GM19463 (cell line): Measurements from ENCODE around the gene HMMR.
"Not testable (repeated sequence)": the region's sequence is repeated elsewhere in the genome, so short reads cannot be mapped to it uniquely, and the experiment has no call there.

Experiments used
- ATAC-seq: cut with Tn5 transposase; IDR thresholded peaks from one replicate; pipeline ENCODE4 v1.9.1; 2021; ENCODE audit warnings: mild to moderate bottlenecking, moderate library complexity; ENCODE audit not compliant: unreplicated experiment

Gene HMMR

DNA sequence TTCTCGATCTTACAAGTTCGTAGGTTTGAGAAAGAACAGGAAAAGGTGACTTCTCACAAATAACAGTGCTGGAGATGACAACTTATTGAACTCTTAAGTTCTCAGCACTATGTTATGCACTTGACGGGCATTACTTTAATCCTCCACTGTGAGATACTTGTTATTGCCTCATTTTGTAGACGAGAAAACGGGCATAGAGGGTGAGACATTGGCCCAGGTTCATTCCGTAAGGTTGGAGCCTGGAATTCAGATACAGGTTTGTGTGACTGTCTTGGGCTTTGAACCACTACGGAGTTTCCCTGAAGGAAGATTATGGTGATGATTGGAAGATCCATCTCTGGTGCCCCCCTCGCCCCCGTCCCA, 45.6 kb downstream of the HMMR start:
- peak; percentile 6 for ATAC-seq

DNA sequence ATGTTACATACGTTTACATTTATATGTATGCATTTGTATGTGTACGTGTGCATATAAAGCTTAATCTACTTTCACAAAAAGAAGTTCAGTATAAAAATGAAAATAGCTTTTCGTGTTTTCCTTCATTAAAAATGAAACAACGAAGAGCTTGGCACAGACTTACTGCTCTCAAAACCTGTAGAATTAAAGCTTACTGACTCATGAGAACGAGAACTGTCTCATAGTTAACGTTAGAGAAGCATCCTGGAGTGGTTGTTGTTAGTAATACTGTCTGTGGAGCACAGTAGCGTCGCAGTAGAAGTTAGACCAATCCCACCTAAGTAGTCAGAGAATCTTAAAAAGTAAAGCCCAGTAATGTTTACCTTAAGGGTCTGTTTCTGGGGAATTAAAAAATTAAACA, 46.3 kb downstream of the HMMR start:
- ATAC-seq, result no peak

- ATAC-seq, result no peak
Observed at GRCh38 chr5:163508753-163509152, 48.3 kb downstream of the HMMR start.

DNA sequence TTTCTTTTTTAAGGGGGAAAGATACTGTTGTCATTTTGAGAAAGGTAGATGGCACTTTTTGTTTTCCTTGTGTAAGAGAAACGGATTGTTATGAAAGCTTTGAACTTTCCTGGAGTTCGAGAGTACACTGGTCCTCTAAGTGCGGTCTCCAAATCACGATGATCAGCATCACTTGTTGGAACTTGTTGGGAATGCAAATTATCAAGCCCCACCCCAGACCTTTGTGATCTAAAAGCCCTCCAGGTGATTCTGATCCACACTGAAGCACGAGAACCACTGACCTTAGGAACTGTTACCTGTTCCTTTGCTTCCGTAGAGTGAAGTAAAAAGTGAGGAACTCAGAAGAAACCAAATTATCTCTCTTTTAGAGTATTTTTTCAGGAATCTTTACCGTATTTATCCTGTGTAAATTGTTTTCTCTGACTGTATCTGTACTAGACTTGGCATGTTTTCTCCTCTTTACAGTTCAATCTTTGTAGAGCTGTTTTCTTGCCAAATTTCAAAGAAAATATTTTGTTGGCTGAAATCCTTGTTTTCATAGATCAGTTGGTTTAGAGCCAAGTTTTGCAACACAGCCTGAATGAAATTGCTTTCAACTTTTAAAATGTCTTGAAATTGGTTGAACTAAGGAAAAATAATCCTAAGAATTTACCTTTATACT, 49.0 kb downstream of the HMMR start:
- no peak for ATAC-seq

DNA sequence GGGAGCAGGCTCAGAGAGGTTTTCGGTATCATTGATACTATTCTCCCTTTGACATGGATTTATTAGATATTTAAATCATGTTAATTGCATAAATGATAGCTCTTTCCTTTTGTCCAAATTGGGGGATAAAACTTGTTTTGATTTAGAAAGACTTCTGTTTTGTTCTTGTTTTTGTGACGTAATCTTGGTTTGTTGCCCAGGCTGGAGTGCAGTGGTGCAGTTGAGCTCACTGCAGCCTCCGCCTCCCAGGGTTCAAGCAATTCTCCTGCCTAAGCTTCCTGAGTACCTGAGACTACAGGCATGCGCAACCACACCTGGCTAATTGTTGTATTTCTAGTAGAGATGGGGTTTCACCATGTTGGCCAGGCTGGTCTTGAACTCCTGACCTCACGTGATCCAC, 52.1 kb downstream of the HMMR start:
- no peak for ATAC-seq

DNA sequence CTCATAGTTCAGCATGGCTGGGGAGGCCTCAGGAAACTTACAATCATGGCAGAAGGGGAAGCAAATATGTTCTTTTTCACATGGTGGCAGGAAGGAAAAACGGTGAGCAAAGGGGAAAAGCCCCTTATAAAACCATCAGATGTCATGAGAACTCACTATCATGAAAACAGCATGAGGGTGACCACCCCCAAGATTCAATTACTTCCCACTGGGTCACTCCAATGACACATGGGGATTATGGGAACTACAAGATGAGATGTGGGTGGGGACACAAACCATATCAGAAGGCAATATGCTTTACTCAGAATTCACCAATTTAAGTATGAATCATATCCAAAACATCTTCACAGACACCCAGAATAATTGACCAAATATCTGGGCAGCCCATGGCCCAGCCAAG, 64.7 kb downstream of the HMMR start:
- ATAC-seq, result no peak

- no peak for ATAC-seq
Observed at GRCh38 chr5:163529698-163530097, 69.3 kb downstream of the HMMR start.

DNA sequence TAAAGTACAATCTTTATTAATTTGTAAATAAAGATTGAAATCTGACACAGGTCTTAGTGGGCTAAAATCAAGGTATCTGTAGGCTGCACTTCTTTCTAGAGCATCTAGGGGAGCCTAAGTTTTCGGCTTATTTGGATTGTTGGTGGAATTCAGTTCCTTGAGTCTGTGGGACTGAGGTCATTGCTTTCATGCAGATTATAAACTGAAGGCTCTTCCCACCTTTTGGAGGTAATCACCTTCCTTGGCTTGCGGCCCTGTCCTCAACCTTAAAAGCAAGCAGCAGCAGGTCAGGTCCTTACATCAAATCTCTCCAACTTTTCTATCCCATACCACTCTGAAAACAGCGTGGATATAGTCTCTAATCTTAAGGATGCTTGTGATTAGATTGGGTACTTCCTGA, 70.8 kb downstream of the HMMR start:
- ATAC-seq, result no peak

- no peak for ATAC-seq
Observed at GRCh38 chr5:163532171-163533084, 72.0 kb downstream of the HMMR start.

GRCh38 chr5:163533223-163533622, 72.8 kb downstream of the HMMR start:
- no peak for ATAC-seq

GRCh38 chr5:163534492-163535094, 74.2 kb downstream of the HMMR start:
- ATAC-seq, result no peak

- no peak for ATAC-seq
Observed at GRCh38 chr5:163535290-163535689, 74.9 kb downstream of the HMMR start.

DNA sequence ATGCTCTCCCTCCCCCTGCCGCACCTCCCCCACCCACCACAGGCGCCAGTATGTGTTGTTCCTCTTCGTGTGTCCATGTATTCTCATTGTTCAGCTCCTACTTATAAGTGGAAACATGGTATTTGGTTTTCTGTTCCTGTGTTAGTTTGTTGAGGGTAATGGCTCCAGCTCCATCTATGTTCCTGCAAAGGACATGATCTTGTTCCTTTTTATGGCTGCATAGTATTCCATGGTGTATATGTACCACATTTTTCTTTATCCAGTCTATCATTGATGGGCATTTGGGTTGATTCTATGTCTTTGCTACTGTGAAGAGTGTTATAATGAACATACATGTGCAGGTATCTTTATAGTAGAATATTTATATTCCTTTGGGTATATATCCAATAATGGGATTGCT, 76.0 kb downstream of the HMMR start:
- not testable (repeated sequence) for ATAC-seq

DNA sequence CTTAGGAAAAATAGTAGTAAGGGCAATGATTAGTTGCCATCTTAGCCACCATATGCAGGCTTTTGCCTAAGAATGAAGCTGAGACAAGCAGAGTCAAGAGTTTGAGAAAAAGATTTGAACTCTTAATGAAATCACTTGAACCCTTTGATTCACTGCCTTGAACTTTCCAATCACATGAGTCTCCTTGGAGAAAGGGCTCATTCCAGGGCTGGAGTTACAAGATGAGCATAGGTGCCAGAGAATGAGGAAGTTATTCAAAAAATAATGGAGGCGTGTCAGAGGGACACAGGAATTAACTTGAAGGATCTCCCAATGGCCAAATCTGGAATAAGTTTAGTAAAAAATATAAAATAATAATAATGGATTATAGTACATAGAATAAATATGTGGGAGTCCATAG, 80.3 kb downstream of the HMMR start:
- no peak for ATAC-seq
